22Rv1 (cell line): ENCODE measurements around the gene SLC25A10.

Experiments used
- ZFX ChIP-seq: fragments of 450-650 bp; IDR thresholded peaks from 2 replicates; pipeline ENCODE4 v1.6.1; 2017; ENCODE audit warnings: antibody characterized with exemption, borderline replicate concordance
- TF ChIP-seq, protein P1 (sequence below): fragments of 450-650 bp; IDR thresholded peaks from 2 replicates; pipeline ENCODE4 v1.5.1; 2017; ENCODE audit warnings: mild to moderate bottlenecking

DNA sequence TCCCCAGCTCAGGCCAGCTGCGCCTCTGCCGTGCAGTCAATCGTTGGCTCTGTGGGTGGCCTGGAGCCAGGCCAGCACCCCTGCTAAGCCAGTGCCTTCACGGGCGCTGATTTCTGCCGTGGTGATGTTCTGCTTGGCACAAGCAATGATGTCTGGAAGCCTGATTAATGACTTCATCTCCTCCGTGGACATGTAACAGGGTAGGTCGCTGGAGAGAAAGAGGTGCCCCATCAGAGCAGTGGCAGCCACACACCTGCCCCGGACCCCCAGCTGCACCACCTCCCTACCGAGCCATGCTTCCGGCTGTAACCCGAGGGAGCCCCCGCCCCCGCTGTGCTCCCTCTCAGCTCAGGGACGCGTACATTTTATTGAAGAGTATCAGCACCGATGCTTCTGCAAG is 30.4 kb upstream of the SLC25A10 start:
- TF ChIP-seq, protein P1, sequence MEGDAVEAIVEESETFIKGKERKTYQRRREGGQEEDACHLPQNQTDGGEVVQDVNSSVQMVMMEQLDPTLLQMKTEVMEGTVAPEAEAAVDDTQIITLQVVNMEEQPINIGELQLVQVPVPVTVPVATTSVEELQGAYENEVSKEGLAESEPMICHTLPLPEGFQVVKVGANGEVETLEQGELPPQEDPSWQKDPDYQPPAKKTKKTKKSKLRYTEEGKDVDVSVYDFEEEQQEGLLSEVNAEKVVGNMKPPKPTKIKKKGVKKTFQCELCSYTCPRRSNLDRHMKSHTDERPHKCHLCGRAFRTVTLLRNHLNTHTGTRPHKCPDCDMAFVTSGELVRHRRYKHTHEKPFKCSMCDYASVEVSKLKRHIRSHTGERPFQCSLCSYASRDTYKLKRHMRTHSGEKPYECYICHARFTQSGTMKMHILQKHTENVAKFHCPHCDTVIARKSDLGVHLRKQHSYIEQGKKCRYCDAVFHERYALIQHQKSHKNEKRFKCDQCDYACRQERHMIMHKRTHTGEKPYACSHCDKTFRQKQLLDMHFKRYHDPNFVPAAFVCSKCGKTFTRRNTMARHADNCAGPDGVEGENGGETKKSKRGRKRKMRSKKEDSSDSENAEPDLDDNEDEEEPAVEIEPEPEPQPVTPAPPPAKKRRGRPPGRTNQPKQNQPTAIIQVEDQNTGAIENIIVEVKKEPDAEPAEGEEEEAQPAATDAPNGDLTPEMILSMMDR, result no peak
- no peak for TF ChIP-seq ZFX
